HepG2 (cell line): ENCODE measurements around the gene ARL15. TPM values are rescaled to one million over a fixed set of nuclear protein-coding genes. Genes with fewer than 3 reads are reported as not detected.

ENCODE experiments used
- ATAC-seq: fragments of 200-7000 bp; cut with Tn5 transposase; 3 replicates; pipeline ENCODE4 v1.9.1; 2020; ENCODE audit warnings: mild to moderate bottlenecking, moderate library complexity
- BruUV-seq: library from RNA; stranded (reverse); fragments of 400-500 nt; replicated peaks from 2 replicates; lab custom pipeline; 2021; lab: Mats Ljungman, UMichigan
- CTCF ChIA-PET: fragments of 300-600 bp; formaldehyde crosslinking; extraction: SDS; loops from one replicate; lab custom pipeline; 2021; ENCODE audit warnings: low total read pairs, inconsistent platforms, low intra/inter-chr PET ratio; lab: Yijun Ruan, JAX
- POLR2A ChIA-PET: fragments of 350-600 bp; sonication (Branson Sonifier 250); formaldehyde crosslinking; loops from one replicate; lab custom pipeline; 2020; ENCODE audit warnings: antibody characterized with exemption, inconsistent platforms; lab: Yijun Ruan, JAX
- DNase-seq: peaks from one replicate; pipeline ENCODE4 v3.0.0-alpha.2; 2015; ENCODE audit warnings: low spot score
- FAIRE-seq: peaks from 3 replicates; lab custom pipeline; 2011; peaks lifted over from hg19 to GRCh38; lab: Jason Lieb, UNC
- H2AFZ ChIP-seq: one replicate; pipeline ENCODE4 v1.6.1; 2011; ENCODE audit warnings: low read length, inconsistent platforms
- H3K27ac ChIP-seq: fragments of 300-600 bp; 3 replicates; pipeline ENCODE4 v1.8.0; 2011; ENCODE audit warnings: mixed run types, mild to moderate bottlenecking, mixed read lengths, low read length, inconsistent platforms; ENCODE audit not compliant: insufficient read depth; ENCODE audit errors: extremely low read length
- H3K27me3 ChIP-seq, 2 experiments: fragments of 200-600 bp in 1 of 2; 2 replicates in 1 of 2; 3 replicates in 1 of 2; pipeline versions ENCODE4 v1.6.0 to v1.8.0; 2011; ENCODE audit warnings: low read length in 2 of 2, mild to moderate bottlenecking in 2 of 2, moderate library complexity in 2 of 2, inconsistent platforms in 1 of 2; ENCODE audit not compliant: insufficient read depth in 2 of 2, control insufficient read depth in 1 of 2
- H3K36me3 ChIP-seq, 2 experiments: fragments of 200-600 bp in 1 of 2; replicated peaks in 1 of 2; 2 replicates in 1 of 2; 3 replicates in 1 of 2; pipeline versions ENCODE4 v1.5.1 to v1.8.0; 2011; ENCODE audit warnings: low read length in 2 of 2, inconsistent platforms in 1 of 2; ENCODE audit not compliant: insufficient read depth in 2 of 2, control insufficient read depth in 1 of 2
- H3K4me1 ChIP-seq: 2 replicates; pipeline ENCODE4 v1.5.1; 2012; ENCODE audit warnings: low read length, inconsistent platforms; ENCODE audit not compliant: insufficient read depth
- H3K4me2 ChIP-seq: 2 replicates; pipeline ENCODE4 v1.6.0; 2011; ENCODE audit warnings: low read depth, low read length, inconsistent platforms
- H3K4me3 ChIP-seq, 3 experiments: fragments of 200-600 bp in 1 of 3; sonication (generic), shearing (Covaris generic) in 1 of 3; replicated peaks in 1 of 3; 2 replicates each; pipeline ENCODE4 v1.5.1; 2011 to 2016; ENCODE audit warnings: low read length in 3 of 3, inconsistent platforms in 2 of 3, low read depth in 2 of 3, mild to moderate bottlenecking in 2 of 3, control low read depth in 1 of 3, mixed read lengths in 1 of 3; ENCODE audit not compliant: insufficient read depth in 1 of 3
- H3K79me2 ChIP-seq: one replicate; pipeline ENCODE4 v1.6.1; 2011; ENCODE audit warnings: low read length, inconsistent platforms; ENCODE audit not compliant: insufficient read depth
- H3K9ac ChIP-seq: 2 replicates; pipeline ENCODE4 v1.6.0; 2011; ENCODE audit warnings: mild to moderate bottlenecking, low read depth, low read length, inconsistent platforms; ENCODE audit not compliant: insufficient read depth
- H3K9me3 ChIP-seq: 2 replicates; pipeline ENCODE4 v1.5.1; 2012; ENCODE audit warnings: mild to moderate bottlenecking, low read length
- H4K20me1 ChIP-seq: 2 replicates; pipeline ENCODE4 v1.6.0; 2011; ENCODE audit warnings: inconsistent platforms, mild to moderate bottlenecking, low read length, moderate library complexity; ENCODE audit not compliant: insufficient read depth
- ADNP ChIP-seq: sonication (generic); formaldehyde crosslinking; IDR thresholded peaks from 2 replicates; pipeline ENCODE4 v1.4.0; 2020; ENCODE audit warnings: missing genetic modification reagents
- ARID2 ChIP-seq: sonication (generic); formaldehyde crosslinking; IDR thresholded peaks from 2 replicates; pipeline ENCODE4 v1.8.1; 2022; ENCODE audit warnings: mild to moderate bottlenecking, missing genetic modification reagents, borderline replicate concordance
- HOXA3 ChIP-seq: sonication (generic); formaldehyde crosslinking; IDR thresholded peaks from 2 replicates; pipeline ENCODE4 v1.5.0; 2020; ENCODE audit warnings: missing genetic modification reagents
- MEIS2 ChIP-seq: sonication (generic); formaldehyde crosslinking; IDR thresholded peaks from 2 replicates; pipeline ENCODE4 v1.9.0; 2021; ENCODE audit warnings: mild to moderate bottlenecking, missing genetic modification reagents
- MTA1 ChIP-seq: sonication (generic); formaldehyde crosslinking; IDR thresholded peaks from 2 replicates; pipeline ENCODE4 v1.4.0; 2020; ENCODE audit warnings: missing genetic modification reagents, mild to moderate bottlenecking, borderline replicate concordance
- NFE2L1 ChIP-seq: sonication (generic); formaldehyde crosslinking; IDR thresholded peaks from 2 replicates; pipeline ENCODE4 v1.4.0; 2020; ENCODE audit warnings: missing genetic modification reagents, mild to moderate bottlenecking, borderline replicate concordance
- NR2F2 ChIP-seq: IDR thresholded peaks from 2 replicates; pipeline ENCODE4 v1.6.1; 2012; ENCODE audit warnings: low read depth, inconsistent platforms, borderline replicate concordance
- PAF1 ChIP-seq: IDR thresholded peaks from 2 replicates; pipeline ENCODE4 v1.6.1; 2016; ENCODE audit warnings: missing genetic modification reagents, missing compliant biosample characterization
- POLR2AphosphoS5 ChIP-seq: IDR thresholded peaks from 2 replicates; pipeline ENCODE4 v1.6.1; 2012; ENCODE audit warnings: low read depth, low read length
- REPIN1 ChIP-seq: sonication (generic); formaldehyde crosslinking; IDR thresholded peaks from 2 replicates; pipeline ENCODE4 v1.8.0; 2022; ENCODE audit warnings: missing genetic modification reagents, low read depth, mild to moderate bottlenecking, borderline replicate concordance
- SETDB1 ChIP-seq: sonication (generic); formaldehyde crosslinking; IDR thresholded peaks from 2 replicates; pipeline ENCODE4 v1.5.1; 2020; ENCODE audit warnings: missing genetic modification reagents, mild to moderate bottlenecking, borderline replicate concordance
- TOE1 ChIP-seq: sonication (generic); formaldehyde crosslinking; IDR thresholded peaks from 2 replicates; pipeline ENCODE4 v1.4.0; 2020; ENCODE audit warnings: mild to moderate bottlenecking, missing genetic modification reagents
- ZKSCAN8 ChIP-seq: IDR thresholded peaks from 2 replicates; pipeline ENCODE4 v1.6.1; 2016; ENCODE audit warnings: borderline replicate concordance, missing genetic modification reagents, missing compliant biosample characterization
- ZNF350 ChIP-seq: sonication (generic); formaldehyde crosslinking; IDR thresholded peaks from 2 replicates; pipeline ENCODE4 v1.4.0; 2020; ENCODE audit warnings: mild to moderate bottlenecking, low read depth, missing genetic modification reagents, borderline replicate concordance
- ZNF431 ChIP-seq: sonication (generic); formaldehyde crosslinking; IDR thresholded peaks from 2 replicates; pipeline ENCODE4 v1.9.0; 2022; ENCODE audit warnings: missing genetic modification reagents, low read depth, mild to moderate bottlenecking, borderline replicate concordance
- ZNF468 ChIP-seq: sonication (generic); formaldehyde crosslinking; IDR thresholded peaks from 2 replicates; pipeline ENCODE4 v1.8.0; 2022; ENCODE audit warnings: mild to moderate bottlenecking, moderate library complexity, missing genetic modification reagents
- ZNF572 ChIP-seq: sonication (generic); formaldehyde crosslinking; IDR thresholded peaks from 2 replicates; pipeline ENCODE4 v1.5.1; 2020; ENCODE audit warnings: mild to moderate bottlenecking, missing genetic modification reagents
- ZNF75D ChIP-seq: sonication (generic); formaldehyde crosslinking; IDR thresholded peaks from 2 replicates; pipeline ENCODE4 v1.8.1; 2023; ENCODE audit warnings: missing genetic modification reagents, mild to moderate bottlenecking, borderline replicate concordance
- ZSCAN30 ChIP-seq: sonication (generic); formaldehyde crosslinking; IDR thresholded peaks from 2 replicates; pipeline ENCODE4 v1.5.0; 2020; ENCODE audit warnings: mild to moderate bottlenecking, missing genetic modification reagents
- WGBS: methylation state at CpG from one replicate; pipeline ENCODE4 v1.1.6; 2017; ENCODE audit warnings: low lambda C conversion rate; 5-methylcytosine and 5-hydroxymethylcytosine counted together
- in situ Hi-C: cut with HindIII; loops from 2 replicates; pipeline ENCODE4 v1.10.0; 2017; ENCODE audit warnings: low pct_unique_long_range_greater_than_20kb; ENCODE audit not compliant: extremely low pct_ligation_motif_present
- intact Hi-C: fragments of 100-400 bp; cut with micrococcal nuclease; formaldehyde crosslinking; loops from one replicate; pipeline ENCODE4 v1.10.0; 2022; ENCODE audit not compliant: unreplicated experiment
- polyA plus RNA-seq, 8 experiments: library from polyadenylated mRNA; depleted of rRNA in 3 of 8; stranded (reverse) in 7 of 8; unstranded in 1 of 8; fragments of >200 nt; fragmentation: Illumina TruSeq in 4 of 8; extraction: Trizol in 4 of 8; gene quantifications; 2 replicates each; pipeline versions ENCODE4 v1.2.1 to v1.2.3, GENCODE V29; 2011 to 2016; ENCODE audit warnings: low read depth in 4 of 8, missing spikeins in 1 of 8, mixed read lengths in 1 of 8; ENCODE audit not compliant: insufficient read depth in 1 of 8
- total RNA-seq, 5 experiments: library from RNA; depleted of rRNA; stranded (reverse); fragments of >200 nt; fragmentation: Illumina TruSeq; extraction: Trizol; gene quantifications; 2 replicates each; pipeline ENCODE4 v1.2.3, GENCODE V29; 2016; ENCODE audit warnings: low read depth in 1 of 5

Gene ARL15
- total and polyA plus RNA-seq, 2 of the 13 experiments (the other 11 are each of a cell fraction or from before 2014, with no cell fraction given) = 2.5 to 7.7 TPM

DNA sequence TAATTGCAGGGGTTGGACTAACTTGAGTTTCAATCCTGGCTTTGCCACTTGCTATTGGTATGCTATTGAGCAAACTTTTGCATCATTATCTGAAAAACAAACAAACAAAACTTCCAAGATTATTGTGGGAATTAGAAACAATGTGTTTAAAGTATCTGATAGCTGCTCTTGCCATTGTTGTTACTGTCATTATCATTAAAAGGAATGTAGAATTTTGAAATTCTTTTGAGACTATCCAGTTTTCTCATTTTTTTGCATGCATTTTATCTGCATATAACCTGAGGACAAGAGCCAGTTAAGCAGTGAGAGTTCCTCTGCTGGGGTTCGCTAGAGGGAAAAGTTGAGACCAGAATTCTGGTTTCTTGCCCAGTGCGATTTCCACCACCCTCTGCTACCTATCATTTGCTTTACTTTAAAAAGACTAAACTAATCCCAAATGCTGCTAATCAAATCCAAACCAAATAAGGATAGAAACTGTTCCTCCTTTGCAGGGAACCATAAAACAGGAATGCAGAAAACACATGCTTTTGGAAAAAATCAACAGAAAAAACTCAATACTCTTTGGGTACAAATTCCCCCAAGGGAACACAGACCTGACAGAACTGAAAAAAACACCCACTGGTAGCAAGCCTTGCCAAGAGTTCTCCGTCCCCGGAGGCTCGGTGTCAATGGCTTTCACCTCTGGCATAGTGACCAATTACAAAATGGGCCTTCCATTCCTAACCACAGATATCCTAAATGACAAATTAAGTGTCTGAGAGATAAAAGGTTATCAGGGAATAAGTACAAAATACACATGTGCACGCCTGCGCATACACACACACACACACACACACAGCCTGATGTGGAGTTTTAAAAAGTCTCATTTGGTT lies 373.7 kb downstream of the ARL15 start:
- no peak for TF ChIP-seq ZSCAN30 (CRISPR knock-in tag)
- no peak for TF ChIP-seq ZNF431 (CRISPR knock-in tag)
- TF ChIP-seq ZNF350 (CRISPR knock-in tag) = no peak
- no peak for TF ChIP-seq ARID2 (CRISPR knock-in tag)
- intact Hi-C loops = no loop called here
- H3K36me3 ChIP-seq = no peaks in the 10 kb centered on the region
- H3K27me3 ChIP-seq = no peaks in the 10 kb centered on the region; a peak in 1 of 5 replicates
- no peaks in the 10 kb centered on the region for H3K4me1 ChIP-seq
- in situ Hi-C loops = no loop called here
- 87% methylated on average over 7 of the region's 7 CpGs for WGBS
- H3K4me3 ChIP-seq = no peak overlapping the region
- ChIA-PET POLR2A (no interaction called here), CTCF (no interaction called here)
- no peak overlapping the region for H3K4me2 ChIP-seq
- DNase-seq (no peak), ATAC-seq (no peak), FAIRE-seq (no peak)
- H3K27ac ChIP-seq = no peak overlapping the region
- no peaks in the 10 kb centered on the region for H4K20me1 ChIP-seq
- no TSS peak for BruUV-seq
- no peaks in the 10 kb centered on the region for H3K9me3 ChIP-seq
- no peaks in the 10 kb centered on the region for H3K79me2 ChIP-seq
- no peak overlapping the region for H2AFZ ChIP-seq
- H3K9ac ChIP-seq = no peak overlapping the region

DNA sequence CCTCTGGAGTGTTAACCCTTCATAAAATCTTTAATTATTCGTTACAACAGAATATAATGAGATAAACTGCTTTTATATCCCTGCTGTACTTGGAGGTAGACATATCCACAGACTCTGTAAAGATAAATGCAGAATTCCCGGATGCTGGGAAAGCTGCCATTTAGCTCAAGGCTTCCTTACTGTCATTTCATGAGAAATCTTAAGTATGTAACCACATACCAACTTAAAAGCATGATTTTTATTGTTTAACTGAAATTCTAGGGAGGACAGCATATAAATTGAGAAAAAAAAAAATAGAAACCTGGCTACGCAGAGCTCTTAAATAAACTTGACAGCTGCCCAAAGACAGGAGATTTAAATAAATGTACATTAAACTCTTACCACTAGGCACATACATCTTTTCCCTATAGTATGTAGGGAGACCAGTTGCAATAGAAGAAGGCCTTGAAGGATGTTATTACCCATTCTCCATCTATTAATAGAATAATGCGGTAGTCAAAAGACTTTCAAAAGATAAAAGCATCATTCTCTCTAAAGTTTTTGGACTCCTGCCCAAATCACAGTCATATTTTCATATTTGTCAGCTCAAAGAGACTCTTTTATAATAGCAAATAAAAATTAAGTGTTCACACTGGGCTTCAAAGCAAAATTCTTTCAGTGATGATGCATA lies 376.1 kb downstream of the ARL15 start:
- in situ Hi-C loops (no loop called here), intact Hi-C loops (no loop called here)
- no peaks in the 10 kb centered on the region for H3K79me2 ChIP-seq
- H3K4me2 ChIP-seq = no peak overlapping the region
- H3K36me3 ChIP-seq = no peaks in the 10 kb centered on the region
- H3K9me3 ChIP-seq = no peaks in the 10 kb centered on the region
- no peak overlapping the region for H3K9ac ChIP-seq
- WGBS = 67% methylated on average over 4 of the region's 4 CpGs
- H2AFZ ChIP-seq = no peak overlapping the region
- H3K4me1 ChIP-seq = no peaks in the 10 kb centered on the region
- TF ChIP-seq ZNF572 (no peak), POLR2AphosphoS5 (no peak), TOE1 (CRISPR knock-in tag) (no peak), ZKSCAN8 (CRISPR knock-in tag) (no peak), ZNF75D (CRISPR knock-in tag) (no peak), HOXA3 (CRISPR knock-in tag) (no peak), NR2F2 (no peak), ADNP (no peak), PAF1 (CRISPR knock-in tag) (no peak), NFE2L1 (CRISPR knock-in tag) (no peak), SETDB1 (no peak), ZNF468 (CRISPR knock-in tag) (no peak), MTA1 (CRISPR knock-in tag) (no peak), REPIN1 (CRISPR knock-in tag) (no peak), MEIS2 (CRISPR knock-in tag) (no peak)
- no peaks in the 10 kb centered on the region for H3K27me3 ChIP-seq
- POLR2A ChIA-PET = no interaction called here
- no peak overlapping the region for H3K4me3 ChIP-seq
- no peak overlapping the region for H3K27ac ChIP-seq
- no peak for FAIRE-seq
- no TSS peak for BruUV-seq
- ATAC-seq = no peak
- CTCF ChIA-PET = no interaction called here
- no peaks in the 10 kb centered on the region for H4K20me1 ChIP-seq
- no peak for DNase-seq
